Keratinocyte (primary cell): ENCODE measurements around the gene ANAPC15.

Experiments used
- EZH2 ChIP-seq: IDR thresholded peaks from one replicate; pipeline ENCODE4 v1.6.1; 2012; ENCODE audit warnings: inconsistent platforms, mild to moderate bottlenecking, low read length, moderate library complexity
- TF ChIP-seq, protein P1 (sequence below), 3 experiments: IDR thresholded peaks in 1 of 3; conservative IDR thresholded peaks in 1 of 3; optimal IDR thresholded peaks in 1 of 3; 2 replicates in 2 of 3; 3 replicates in 1 of 3; pipeline versions ENCODE3 to v1.5.1; 2011; ENCODE audit warnings: low read length in 3 of 3, mild to moderate bottlenecking in 3 of 3, moderate library complexity in 2 of 3, control low read depth in 1 of 3, inconsistent platforms in 1 of 3; ENCODE audit not compliant: insufficient read depth in 2 of 3; ENCODE audit errors: extremely low read depth in 1 of 3

DNA sequence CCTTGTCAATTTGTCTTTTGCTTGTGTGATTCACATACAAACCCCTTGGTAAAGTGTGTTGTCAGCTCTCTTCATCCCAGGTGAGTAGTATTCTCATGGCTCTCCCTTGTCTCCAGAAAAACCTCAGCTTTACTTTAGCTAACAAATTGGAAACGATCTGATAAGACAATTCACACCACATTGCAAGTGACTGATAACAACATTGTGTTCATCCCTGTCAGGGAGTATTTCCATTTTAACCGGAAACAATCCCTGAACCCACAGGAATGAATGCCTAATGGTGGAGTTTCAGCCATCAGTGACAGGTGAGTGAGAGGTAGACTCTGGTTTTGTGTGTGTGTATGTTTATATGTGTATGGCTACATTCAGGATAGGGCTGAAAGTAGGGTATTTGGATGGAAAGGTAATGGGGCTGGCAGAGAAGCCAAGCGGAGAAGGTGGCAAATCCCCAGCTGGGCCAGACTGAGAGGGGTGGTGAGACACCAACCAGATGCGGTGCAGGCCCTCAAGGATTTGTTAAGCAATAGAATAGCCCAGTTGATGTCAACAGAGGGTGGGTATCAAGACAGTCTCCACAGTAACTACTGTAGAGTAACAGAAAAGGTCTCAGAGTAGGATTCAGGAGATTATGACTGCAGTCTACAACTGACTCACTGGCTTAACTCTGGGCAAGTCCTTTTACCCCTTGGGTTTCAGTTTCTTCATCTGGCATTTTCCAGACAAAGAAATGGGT, 24.3 kb downstream of the ANAPC15 start:
- TF ChIP-seq, protein P1, sequence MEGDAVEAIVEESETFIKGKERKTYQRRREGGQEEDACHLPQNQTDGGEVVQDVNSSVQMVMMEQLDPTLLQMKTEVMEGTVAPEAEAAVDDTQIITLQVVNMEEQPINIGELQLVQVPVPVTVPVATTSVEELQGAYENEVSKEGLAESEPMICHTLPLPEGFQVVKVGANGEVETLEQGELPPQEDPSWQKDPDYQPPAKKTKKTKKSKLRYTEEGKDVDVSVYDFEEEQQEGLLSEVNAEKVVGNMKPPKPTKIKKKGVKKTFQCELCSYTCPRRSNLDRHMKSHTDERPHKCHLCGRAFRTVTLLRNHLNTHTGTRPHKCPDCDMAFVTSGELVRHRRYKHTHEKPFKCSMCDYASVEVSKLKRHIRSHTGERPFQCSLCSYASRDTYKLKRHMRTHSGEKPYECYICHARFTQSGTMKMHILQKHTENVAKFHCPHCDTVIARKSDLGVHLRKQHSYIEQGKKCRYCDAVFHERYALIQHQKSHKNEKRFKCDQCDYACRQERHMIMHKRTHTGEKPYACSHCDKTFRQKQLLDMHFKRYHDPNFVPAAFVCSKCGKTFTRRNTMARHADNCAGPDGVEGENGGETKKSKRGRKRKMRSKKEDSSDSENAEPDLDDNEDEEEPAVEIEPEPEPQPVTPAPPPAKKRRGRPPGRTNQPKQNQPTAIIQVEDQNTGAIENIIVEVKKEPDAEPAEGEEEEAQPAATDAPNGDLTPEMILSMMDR (optimal IDR thresholded peaks at IDR 0.05 in 1 of 3, IDR thresholded peaks at IDR 0.05 in 1 of 3, conservative IDR thresholded peaks at IDR 0.05 in 1 of 3; ENCODE audit: extremely low read depth in 1 of 3, insufficient read depth in 2 of 3, low read length in 3 of 3) = no peak
- no peak for TF ChIP-seq EZH2
